Tibial artery (tissue), 4 donors: Measurements from ENCODE around the gene TYRO3.

Experiments
- DNase-seq, 2 donors: peaks; one replicate each; pipeline ENCODE4 v3.0.0-alpha.2; 2019
- H3K27ac ChIP-seq, 2 donors: fragments of 200-600 bp; sonication (generic) in 1 of 2; 1 replicate in 1 of 2; 2 replicates in 1 of 2; pipeline ENCODE4 v1.5.1; 2018 to 2019; ENCODE audit warnings: mild to moderate bottlenecking in 1 of 2
- H3K27me3 ChIP-seq, 2 donors: fragments of 200-600 bp; sonication (generic) in 1 of 2; one replicate each; pipeline versions ENCODE4 v1.5.1 to v1.6.0; 2016 to 2019
- H3K36me3 ChIP-seq, 3 donors: fragments of 200-600 bp; sonication (generic) in 2 of 3; one replicate each; pipeline ENCODE4 v1.5.1; 2016 to 2019; ENCODE audit warnings: mild to moderate bottlenecking in 2 of 3
- H3K4me1 ChIP-seq, 4 donors: fragments of 200-600 bp; sonication (generic) in 2 of 4; 1 replicate in 3 of 4; 2 replicates in 1 of 4; pipeline ENCODE4 v1.5.1; 2016 to 2019
- H3K4me3 ChIP-seq, 2 donors: fragments of 200-600 bp; sonication (generic) in 1 of 2; 1 replicate in 1 of 2; 2 replicates in 1 of 2; pipeline ENCODE4 v1.5.1; 2018 to 2019; ENCODE audit warnings: mild to moderate bottlenecking in 2 of 2
- H3K9me3 ChIP-seq, 3 donors: fragments of 200-600 bp; sonication (generic) in 1 of 3; one replicate each; pipeline ENCODE4 v1.5.1; 2016 to 2019
- intact Hi-C: fragments of 100-400 bp; cut with DNase I; formaldehyde crosslinking; loops from one replicate; pipeline ENCODE4 v1.15.0; 2023; ENCODE audit warnings: low total_unique reads
- TF ChIP-seq, protein P1 (sequence below), 2 experiments: fragments of 200-600 bp in 1 of 2; fragments of 450-650 bp in 1 of 2; IDR thresholded peaks; one replicate each; pipeline ENCODE4 v1.5.1; 2017 to 2019; ENCODE audit warnings: antibody characterized with exemption in 2 of 2, mild to moderate bottlenecking in 1 of 2, moderate library complexity in 1 of 2

Gene TYRO3

DNA sequence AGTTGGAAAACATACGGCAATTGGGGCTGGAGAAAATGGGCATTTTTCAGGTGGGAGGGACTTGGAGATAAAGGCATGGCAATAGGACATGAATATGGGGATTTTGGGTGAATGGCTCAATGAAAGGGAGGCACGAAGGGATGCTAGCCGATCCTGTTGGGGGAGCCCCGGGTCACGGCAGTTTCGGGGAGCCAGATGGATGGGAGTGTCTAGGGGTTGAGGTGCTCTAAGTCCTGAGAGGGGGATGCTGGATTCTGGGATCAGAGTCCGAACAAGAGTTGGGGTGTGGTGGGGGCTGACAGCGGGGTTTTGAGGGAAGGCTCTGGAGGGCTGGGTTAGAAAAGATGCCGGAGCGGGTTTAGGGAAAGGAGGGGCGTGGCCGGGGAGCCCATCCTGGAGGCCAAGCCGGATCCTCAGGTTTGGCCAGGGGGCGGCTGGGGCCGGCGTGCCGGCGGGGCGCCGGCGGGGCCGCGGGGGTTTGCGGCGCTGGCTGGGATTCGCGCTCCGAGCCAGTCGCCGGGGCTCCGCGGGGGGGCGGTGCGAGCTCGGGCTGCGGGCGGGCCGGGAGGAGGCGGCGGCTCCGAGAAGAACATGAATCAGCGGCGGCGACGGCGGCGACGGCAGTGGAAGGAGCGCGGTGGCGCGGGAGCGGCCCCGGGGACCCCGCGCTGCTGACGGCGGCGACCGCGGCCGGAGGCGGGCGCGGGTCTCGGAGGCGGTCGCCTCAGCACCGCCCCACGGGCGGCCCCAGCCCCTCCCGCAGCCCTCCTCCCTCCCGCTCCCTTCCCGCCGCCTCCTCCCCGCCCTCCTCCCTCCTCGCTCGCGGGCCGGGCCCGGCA lies at the start of gene TYRO3:
Gene TYRO3 (plus strand): TSS at position 813 of the 839 bp plus-strand sequence. CDS start 46 bp downstream, outside the sequence.
- Histone ChIP-seq H3K36me3 (no peaks in the 10 kb centered on the region), H3K27ac (peak within 1 kb of the TSS; percentile 22 to 43), H3K9me3 (no peaks in the 10 kb centered on the region), H3K27me3 (no peaks in the 10 kb centered on the region), H3K4me3 (peak within 1 kb of the TSS; percentile 61 to 72), H3K4me1 (peaks cover 0 to 21% (median 18%) of the 10 kb centered on the region in 4 donors)
- TF ChIP-seq, protein P1, sequence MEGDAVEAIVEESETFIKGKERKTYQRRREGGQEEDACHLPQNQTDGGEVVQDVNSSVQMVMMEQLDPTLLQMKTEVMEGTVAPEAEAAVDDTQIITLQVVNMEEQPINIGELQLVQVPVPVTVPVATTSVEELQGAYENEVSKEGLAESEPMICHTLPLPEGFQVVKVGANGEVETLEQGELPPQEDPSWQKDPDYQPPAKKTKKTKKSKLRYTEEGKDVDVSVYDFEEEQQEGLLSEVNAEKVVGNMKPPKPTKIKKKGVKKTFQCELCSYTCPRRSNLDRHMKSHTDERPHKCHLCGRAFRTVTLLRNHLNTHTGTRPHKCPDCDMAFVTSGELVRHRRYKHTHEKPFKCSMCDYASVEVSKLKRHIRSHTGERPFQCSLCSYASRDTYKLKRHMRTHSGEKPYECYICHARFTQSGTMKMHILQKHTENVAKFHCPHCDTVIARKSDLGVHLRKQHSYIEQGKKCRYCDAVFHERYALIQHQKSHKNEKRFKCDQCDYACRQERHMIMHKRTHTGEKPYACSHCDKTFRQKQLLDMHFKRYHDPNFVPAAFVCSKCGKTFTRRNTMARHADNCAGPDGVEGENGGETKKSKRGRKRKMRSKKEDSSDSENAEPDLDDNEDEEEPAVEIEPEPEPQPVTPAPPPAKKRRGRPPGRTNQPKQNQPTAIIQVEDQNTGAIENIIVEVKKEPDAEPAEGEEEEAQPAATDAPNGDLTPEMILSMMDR (IDR thresholded peaks at IDR 0.05) = no peak
- peak; percentile 56 to 82 for DNase-seq
- intact Hi-C loops = no loop called here

DNA sequence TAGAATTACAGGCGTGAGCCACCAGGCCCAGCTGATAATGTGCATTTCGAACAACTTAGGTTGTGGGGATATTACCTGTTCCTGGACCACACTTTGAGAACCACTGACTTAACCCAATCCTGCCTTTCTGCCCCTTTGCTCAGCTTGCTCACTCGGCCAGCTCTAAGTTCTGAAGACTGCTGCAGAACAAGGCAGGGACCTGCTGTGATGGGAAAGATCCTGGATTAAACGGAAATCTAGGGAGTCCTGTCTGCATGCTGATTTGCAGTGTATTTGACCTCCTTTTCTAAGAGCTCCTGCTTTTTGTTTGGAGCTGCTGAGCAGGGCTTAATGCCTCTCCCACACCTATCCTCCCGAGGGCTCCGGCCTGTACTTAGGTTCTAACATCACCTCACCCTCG lies 48.3 kb upstream of the TYRO3 start:
- Histone ChIP-seq H3K27me3 (peaks cover 0 to 46% of the 10 kb centered on the region in 2 donors), H3K36me3 (no peaks in the 10 kb centered on the region), H3K9me3 (no peaks in the 10 kb centered on the region), H3K27ac (no peak overlapping the region), H3K4me3 (no peak overlapping the region), H3K4me1 (peaks cover 0 to 31% (median 24%) of the 10 kb centered on the region in 4 donors)
- intact Hi-C loops = no loop called here
- no peak for DNase-seq
- TF ChIP-seq, protein P1 (IDR thresholded peaks at IDR 0.05) = no peak

DNA sequence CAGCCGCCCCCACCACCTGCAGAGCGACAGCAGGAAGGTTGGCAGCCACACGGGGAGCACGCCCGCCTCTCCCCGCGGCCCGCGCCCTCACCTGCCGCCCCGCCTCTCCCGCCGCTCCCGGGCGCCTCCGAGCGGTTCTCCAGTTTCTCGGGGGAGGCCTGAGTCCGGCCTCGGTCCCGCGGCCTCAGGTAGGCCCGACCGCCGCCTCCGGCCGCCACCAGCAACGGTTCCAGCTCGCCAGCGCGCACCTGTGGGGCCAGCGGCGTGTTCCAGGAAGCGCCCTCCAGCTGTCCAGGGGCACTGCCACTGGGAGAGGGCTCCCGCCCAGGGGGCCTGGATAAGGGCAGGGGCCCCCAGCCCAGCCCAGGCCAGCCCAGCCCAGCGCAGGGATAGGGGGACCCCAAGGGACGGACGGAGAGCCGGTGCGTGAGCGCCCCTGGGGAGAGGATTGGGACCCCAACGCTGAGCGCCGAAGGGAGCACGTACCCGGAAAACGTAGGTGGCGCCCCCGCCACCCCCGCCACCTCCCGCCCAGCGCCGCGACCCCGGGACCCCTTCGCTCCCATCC lies 47.6 kb upstream of the TYRO3 start:
- Histone ChIP-seq H3K9me3 (no peaks in the 10 kb centered on the region), H3K4me3 (peak overlapping the region in 1 of 2 donors; percentile 17), H3K4me1 (peaks cover 0 to 31% (median 24%) of the 10 kb centered on the region in 4 donors), H3K27me3 (peaks cover 0 to 46% of the 10 kb centered on the region in 2 donors), H3K36me3 (peaks cover 0 to 4% (median 0%) of the 10 kb centered on the region in 3 donors), H3K27ac (no peak overlapping the region)
- TF ChIP-seq, protein P1 (IDR thresholded peaks at IDR 0.05) = no peak
- intact Hi-C loops = no loop called here
- no peak for DNase-seq

DNA sequence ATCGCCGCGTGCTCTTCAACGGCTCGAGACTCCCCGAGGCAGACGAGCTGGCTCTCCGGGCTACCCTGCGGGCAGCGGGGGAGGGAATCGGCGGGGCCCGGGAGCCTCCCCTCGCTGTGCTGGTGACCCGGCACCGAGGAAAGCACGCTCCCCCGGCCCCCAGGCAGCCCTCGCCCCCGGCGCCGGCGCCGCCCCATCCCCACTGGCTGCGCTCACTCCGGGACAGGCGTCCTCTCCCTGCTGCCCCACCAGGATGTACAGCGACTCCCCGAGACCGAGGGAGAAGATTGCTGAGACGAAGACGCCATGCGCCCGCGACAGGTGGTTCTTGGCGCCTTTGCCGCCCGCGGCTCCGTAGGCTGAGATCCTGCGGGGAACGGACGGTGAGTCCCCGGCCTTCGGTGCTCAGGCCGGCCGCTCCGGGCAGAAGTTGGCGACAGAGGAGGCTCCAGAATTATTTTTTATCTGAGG lies 47.1 kb upstream of the TYRO3 start:
- Histone ChIP-seq H3K36me3 (peaks cover 0 to 9% (median 0%) of the 10 kb centered on the region in 3 donors), H3K9me3 (no peaks in the 10 kb centered on the region), H3K4me3 (peak overlapping the region in 1 of 2 donors; percentile 17), H3K27ac (no peak overlapping the region), H3K4me1 (peaks cover 0 to 31% (median 24%) of the 10 kb centered on the region in 4 donors), H3K27me3 (peaks cover 0 to 46% of the 10 kb centered on the region in 2 donors)
- DNase-seq = no peak
- TF ChIP-seq, protein P1 (IDR thresholded peaks at IDR 0.05) = no peak
- intact Hi-C loops = no loop called here

DNA sequence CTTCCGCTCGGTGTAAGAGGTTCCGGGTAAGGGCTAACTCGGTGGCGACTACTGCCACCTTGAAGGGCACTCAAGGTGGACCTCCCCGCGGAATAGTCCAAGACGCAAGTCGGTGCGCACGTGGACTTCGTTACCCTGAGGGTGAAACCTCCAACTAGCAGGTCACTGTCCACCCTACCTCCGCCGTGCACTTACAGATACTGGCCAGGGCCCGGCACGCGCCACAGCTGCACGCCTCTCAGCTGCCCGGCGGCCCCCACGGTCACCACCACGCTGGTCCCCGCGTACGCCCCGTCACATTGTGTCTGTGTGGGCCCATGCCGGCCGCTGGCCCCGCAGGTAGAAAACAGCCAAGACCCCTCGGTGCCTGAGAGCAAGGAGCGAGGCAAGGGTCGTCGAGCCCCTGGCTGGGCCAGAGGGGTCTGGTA lies 46.5 kb upstream of the TYRO3 start:
- no peak for DNase-seq
- no peaks in the 10 kb centered on the region for H3K9me3 ChIP-seq
- peaks cover 0 to 14% (median 0%) of the 10 kb centered on the region in 3 donors for H3K36me3 ChIP-seq
- no peak overlapping the region for H3K27ac ChIP-seq
- peak overlapping the region; percentile 23 to 44 for H3K4me3 ChIP-seq
- TF ChIP-seq, protein P1 (IDR thresholded peaks at IDR 0.05) = no peak
- intact Hi-C loops = no loop called here
- peaks cover 0 to 31% (median 24%) of the 10 kb centered on the region in 4 donors for H3K4me1 ChIP-seq
- H3K27me3 ChIP-seq = peaks cover 0 to 46% of the 10 kb centered on the region in 2 donors
